GM04503 (cell line): ENCODE measurements around the gene GATAD2A.
"Not testable (repeated sequence)": the region's sequence is repeated elsewhere in the genome, so short reads cannot be mapped to it uniquely, and the experiment has no call there.

Source experiments
- DNase-seq: peaks from one replicate; pipeline ENCODE4 v3.0.0-alpha.2; 2012; ENCODE audit warnings: low read depth

The GATAD2A gene, protein sequence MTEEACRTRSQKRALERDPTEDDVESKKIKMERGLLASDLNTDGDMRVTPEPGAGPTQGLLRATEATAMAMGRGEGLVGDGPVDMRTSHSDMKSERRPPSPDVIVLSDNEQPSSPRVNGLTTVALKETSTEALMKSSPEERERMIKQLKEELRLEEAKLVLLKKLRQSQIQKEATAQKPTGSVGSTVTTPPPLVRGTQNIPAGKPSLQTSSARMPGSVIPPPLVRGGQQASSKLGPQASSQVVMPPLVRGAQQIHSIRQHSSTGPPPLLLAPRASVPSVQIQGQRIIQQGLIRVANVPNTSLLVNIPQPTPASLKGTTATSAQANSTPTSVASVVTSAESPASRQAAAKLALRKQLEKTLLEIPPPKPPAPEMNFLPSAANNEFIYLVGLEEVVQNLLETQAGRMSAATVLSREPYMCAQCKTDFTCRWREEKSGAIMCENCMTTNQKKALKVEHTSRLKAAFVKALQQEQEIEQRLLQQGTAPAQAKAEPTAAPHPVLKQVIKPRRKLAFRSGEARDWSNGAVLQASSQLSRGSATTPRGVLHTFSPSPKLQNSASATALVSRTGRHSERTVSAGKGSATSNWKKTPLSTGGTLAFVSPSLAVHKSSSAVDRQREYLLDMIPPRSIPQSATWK

DNA sequence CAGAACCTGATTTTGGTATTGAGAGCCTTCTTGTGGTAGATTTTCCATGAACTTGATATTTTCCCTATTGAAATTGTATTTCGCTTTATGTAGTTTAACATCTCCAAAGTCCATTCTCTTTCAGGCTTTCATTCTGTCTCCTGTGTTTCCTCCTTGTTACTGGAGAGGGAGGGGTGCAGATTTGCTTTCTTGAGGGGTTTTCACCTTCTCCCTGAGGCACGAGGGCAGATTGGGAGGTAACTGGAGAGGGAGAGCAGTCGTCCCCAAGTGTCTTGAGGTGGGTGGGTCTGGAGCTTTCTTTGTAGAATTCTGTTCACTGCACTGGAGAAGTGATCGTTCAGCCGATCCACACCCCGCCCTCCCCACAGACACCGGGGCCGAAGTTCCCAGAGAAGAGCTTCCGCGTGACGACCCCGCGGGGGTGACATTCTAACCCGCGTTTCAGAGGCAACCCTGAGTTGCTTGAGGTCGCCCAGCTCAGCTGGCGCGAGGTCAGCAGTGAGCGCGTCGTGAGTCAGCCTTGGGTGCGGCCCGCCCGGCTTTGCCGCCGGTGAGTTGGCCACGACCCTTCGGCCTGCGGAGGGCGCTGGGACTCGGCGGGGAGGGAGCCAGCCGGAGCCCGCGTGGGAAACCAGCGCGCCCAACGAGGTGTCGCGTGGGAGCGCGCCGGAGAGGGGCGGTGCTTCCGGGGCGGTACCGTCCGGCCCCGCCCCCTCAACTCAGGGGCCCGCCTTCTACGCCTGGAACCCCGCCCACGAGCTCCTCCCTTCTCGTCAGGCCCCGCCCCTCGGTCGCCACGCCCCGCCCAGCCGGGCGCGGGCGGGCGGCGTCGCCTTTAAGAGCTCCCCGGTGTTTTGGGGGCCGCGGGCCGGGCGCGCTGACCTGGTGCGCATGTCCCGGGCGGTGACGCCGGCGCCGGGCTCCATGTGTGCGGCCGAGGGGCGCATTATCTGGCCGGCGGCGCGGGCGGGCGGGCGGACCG lies at the start of gene GATAD2A:
GATAD2A (plus strand) TSS at position 797 of the 982 bp plus-strand sequence. CDS start 59,671 bp downstream, outside the sequence.
- DNase-seq, result peak; percentile 61

DNA sequence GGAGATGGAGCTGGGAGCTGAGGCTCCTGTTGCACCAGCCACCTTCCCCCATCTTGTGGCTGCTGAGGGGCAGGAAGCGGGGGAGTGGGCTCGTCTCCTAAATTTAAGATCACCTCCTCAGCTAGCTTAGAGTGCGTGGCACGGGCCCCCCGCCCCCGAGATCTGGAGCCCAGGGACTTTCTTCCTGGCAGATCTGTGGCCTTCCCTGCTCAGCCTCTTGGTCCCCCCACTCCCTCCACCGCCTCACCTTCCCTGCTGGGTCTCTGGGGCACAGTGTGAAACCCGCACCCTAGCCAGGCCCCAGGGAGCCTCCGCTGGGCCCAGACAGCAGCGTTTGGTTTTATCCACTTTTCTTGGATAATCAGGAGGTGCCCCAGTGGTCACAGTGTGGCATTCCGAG lies 49.0 kb upstream of the GATAD2A start:
- no peak for DNase-seq

DNA sequence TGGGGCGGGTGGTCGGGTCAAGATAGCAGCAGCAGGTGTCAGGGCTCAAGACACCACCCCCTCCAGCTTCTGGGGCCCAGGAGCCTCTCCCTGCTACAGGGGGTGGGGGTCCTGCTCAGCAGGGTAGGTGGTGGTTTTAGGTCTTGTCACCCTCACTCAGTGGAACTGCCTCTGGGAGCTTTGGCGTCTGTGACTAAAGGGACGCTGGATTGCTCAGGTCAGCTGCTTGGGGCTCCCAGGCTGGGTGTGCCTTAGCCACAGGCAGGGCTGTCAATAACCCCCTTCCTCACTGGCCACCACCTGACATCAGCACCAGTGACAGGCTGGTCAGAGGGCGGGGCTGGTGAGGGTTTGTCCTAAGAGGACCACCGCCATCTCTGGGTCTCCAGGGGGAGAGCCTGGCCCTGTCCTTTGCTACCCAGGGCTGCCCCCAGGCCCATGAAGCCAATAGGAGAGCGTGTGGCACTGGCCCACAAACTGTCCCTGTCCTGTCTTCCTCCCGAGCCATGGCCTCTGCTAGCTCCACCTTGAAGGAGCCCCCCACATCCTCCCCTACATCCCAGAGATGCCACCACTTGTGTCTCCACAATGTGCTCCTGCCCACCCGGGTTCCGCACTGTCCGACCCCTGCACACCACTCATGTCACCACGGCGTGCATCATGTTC lies 48.4 kb upstream of the GATAD2A start:
- no peak for DNase-seq

DNA sequence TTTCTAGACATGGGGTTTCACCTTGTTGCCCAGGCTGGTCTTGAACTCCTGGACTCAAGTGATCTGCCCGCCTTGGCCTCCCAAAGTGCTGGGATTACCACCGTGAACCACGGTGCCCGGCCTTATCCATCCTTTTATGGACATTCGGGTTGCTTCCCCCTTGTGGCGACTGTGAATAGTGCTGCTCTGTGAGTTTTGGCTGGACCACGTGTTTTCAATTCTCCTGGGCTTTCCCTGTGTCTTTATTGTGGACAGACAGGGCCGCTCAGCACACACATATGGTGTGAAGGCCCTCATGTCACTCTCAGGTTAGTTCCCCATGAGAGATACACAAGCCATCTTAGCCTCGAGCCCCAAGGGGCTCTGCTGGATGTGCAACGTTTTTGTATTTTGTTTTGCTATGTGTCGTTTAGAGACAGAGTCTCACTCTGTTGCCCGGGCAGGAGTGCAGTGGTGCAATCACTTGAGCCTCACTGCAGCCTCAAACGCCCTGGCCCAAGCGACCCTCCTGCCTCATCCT lies 44.3 kb upstream of the GATAD2A start:
- DNase-seq, result peak; percentile 55

DNA sequence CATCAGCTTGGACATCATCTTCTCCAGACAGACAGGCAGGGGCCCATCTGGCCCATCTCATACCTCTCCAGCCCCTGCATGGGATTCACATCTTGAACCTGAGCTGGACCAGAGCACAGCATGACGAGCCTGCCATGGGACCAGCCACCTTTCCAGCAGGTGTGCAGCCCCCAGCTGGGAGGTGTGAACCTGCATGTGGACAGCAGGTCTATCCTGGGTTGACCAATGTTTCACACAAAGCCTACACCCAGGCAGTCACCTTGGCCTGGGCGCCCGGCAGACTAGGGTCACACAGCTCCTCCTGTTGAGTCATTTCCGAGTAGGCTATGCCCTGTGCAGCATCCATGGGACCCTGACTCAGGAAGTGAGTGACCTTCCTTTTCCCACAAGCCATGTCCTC lies 43.4 kb upstream of the GATAD2A start:
- DNase-seq, result no peak

- DNase-seq, result no peak
These were observed 38.8 kb upstream of the GATAD2A start for GRCh38 chr19:19366434-19367396.

DNA sequence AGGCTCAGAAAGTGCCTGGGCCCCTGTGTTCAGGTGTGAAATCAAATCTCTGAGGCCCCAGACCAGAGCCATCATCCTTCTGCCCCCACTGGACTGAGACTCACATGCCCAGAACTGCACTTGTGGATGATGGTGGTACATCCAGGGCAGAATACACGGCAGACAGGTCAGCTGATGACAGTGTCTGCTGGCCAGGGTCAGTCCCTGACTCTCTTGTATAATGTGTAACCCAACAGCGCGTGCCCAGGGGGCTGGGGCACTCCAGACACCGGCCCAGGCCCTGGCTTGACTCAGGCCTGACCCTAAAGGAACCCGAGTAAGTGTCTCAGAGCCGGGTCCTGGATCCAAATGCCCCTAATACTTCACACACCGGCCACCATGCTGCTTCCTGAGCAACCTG lies 37.4 kb upstream of the GATAD2A start:
- no peak for DNase-seq

GRCh38 chr19:19371059-19371458 lies 34.4 kb upstream of the GATAD2A start:
- no peak for DNase-seq

DNA sequence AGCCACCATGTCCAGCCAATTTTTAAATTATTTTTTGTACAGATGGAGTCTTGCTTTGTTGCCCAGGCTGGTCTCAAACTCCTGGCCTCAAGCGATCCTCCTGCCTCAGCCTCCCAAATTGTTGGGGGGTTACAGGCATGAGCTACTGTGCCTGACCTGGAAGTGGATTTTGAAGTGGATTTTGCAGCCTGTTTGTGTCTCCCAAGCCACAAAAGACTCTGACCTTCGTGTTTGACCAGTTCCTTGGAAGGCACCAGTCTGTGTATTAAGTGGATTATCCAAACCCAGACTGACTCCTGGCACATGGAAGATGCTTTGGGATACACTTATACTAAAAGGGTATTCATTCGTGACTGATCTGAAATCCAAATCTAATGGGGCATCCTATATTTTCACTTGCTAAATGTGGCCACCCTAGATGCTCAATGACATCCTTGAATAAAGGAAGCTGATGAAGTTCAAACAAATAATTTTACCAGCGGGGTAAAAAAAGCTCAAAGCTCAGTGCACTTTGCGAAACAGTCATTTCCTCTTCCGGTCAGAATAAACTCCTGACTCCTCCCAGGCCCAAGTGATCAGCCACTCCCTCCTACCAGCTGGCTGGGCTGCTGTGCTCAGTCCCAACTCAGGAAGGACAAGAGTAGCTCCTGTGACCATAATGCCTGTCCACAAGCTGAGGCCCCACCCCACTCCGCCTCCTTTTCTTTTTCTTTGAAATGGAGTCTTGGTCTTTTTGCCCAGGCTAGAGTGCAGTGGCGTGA lies 32.6 kb upstream of the GATAD2A start:
- DNase-seq, result no peak

GRCh38 chr19:19379527-19379926 lies 25.9 kb upstream of the GATAD2A start:
- DNase-seq, result no peak

GRCh38 chr19:19380316-19380715 lies 25.2 kb upstream of the GATAD2A start:
- DNase-seq, result not testable (repeated sequence)

GRCh38 chr19:19381007-19381926 lies 24.2 kb upstream of the GATAD2A start:
- no peak for DNase-seq

DNA sequence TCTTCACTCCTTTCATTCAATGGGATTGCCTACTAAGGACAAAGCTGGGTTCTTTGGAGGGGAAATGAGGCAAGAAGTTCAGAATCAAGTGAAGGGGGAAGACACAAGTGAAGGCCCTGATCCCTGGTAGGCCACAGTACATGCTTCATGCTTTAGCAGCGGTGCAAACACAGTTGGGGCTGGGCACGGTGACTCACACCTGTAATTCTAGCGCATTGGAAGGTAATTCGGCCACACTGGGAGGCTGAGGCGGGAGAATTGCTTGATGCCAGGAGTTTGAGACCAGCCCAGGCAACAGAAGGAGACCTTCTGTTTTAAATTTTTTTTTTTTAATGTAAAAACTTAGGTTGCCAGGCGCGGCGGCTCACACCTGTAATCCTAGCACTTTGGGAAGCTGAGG lies 23.4 kb upstream of the GATAD2A start:
- DNase-seq, result no peak

- DNase-seq, result no peak
These were observed 21.0 kb upstream of the GATAD2A start for GRCh38 chr19:19384486-19384885.

DNA sequence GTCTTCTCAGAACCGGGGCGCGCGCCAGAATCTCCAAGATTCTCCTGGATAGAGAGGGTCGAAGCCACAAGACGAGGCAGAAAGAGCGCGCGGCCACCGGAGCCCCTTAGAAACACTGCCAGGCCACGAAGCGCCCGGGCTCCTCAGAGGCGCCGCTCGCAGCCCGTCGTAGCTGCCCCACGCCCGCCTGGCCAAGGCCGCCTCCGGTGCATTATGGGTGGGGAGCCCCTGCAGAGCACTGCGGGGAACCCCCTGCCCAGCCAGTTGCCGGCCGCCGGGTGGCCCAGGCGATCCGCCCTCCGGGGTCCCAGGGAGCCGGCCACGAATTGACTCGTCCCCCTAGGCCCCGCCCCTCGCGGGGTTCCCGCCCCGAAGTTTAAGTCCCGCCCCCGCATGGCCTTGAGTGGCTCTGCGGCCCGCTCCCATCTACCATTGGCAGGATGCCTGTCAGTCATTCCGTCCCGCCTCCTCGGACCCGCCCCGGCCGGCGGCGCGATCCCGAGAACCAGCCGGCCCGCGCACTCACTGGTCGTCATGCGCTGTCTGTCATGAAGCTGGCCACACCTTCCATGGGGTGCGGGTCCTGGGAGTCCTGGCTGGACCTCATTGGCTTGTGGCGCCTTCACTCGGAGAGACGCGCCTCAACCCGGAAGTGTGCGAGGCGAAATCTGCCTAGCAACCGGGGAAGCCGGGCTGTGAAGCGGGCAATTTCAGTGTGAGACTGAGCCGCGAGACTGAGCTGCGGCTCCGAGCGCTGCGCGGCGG lies 20.2 kb upstream of the GATAD2A start:
- peak; percentile 96 for DNase-seq

GRCh38 chr19:19385896-19386869 lies 19.3 kb upstream of the GATAD2A start:
- DNase-seq, result no peak

- no peak for DNase-seq
These were observed 18.4 kb upstream of the GATAD2A start for GRCh38 chr19:19387108-19387507.
